Loucy (cell line): ENCODE measurements around the gene NRBP1.

Source experiments
- H2AFZ ChIP-seq: fragments of 200-600 bp; sonication (generic); 2 replicates; pipeline ENCODE4 v1.6.0; 2016; ENCODE audit warnings: antibody characterized with exemption, mild to moderate bottlenecking, low read length, moderate library complexity
- H3F3A ChIP-seq: fragments of 200-600 bp; 2 replicates; pipeline ENCODE4 v1.6.0; 2016; ENCODE audit warnings: antibody characterized with exemption, low read depth, mild to moderate bottlenecking
- H3K27me3 ChIP-seq: fragments of 200-600 bp; sonication (generic); 2 replicates; pipeline ENCODE4 v1.6.1; 2014; ENCODE audit warnings: low read length, mild to moderate bottlenecking; ENCODE audit not compliant: insufficient read depth, poor library complexity, severe bottlenecking
- H3K36me3 ChIP-seq: fragments of 200-600 bp; sonication (generic); 2 replicates; pipeline ENCODE4 v1.6.1; 2016; ENCODE audit warnings: low read length; ENCODE audit not compliant: insufficient read depth
- H3K4me1 ChIP-seq: fragments of 200-600 bp; sonication (generic); 2 replicates; pipeline ENCODE4 v1.5.1; 2014; ENCODE audit warnings: low read length, mild to moderate bottlenecking; ENCODE audit not compliant: insufficient read depth, poor library complexity, severe bottlenecking
- H3K4me2 ChIP-seq: fragments of 200-600 bp; sonication (generic); 2 replicates; pipeline ENCODE4 v1.6.0; 2014; ENCODE audit warnings: antibody characterized with exemption, low read length, low read depth, mild to moderate bottlenecking; ENCODE audit not compliant: poor library complexity, severe bottlenecking
- H3K4me3 ChIP-seq: fragments of 200-600 bp; sonication (generic); 2 replicates; pipeline ENCODE4 v1.5.1; 2014; ENCODE audit warnings: low read length, mild to moderate bottlenecking, mixed read lengths; ENCODE audit not compliant: poor library complexity, severe bottlenecking
- H3K79me2 ChIP-seq: fragments of 200-600 bp; sonication (generic); 2 replicates; pipeline ENCODE4 v1.6.1; 2014; ENCODE audit warnings: low read length; ENCODE audit not compliant: insufficient read depth
- H3K9ac ChIP-seq: fragments of 200-600 bp; sonication (generic); 2 replicates; pipeline ENCODE4 v1.6.0; 2014; ENCODE audit warnings: mild to moderate bottlenecking, low read depth, low read length, moderate library complexity; ENCODE audit not compliant: poor library complexity, severe bottlenecking
- H3K9me2 ChIP-seq: fragments of 200-600 bp; sonication (generic); replicated peaks from 2 replicates; pipeline ENCODE4 v1.6.1; 2016; ENCODE audit warnings: low read depth, low read length, mixed read lengths
- H3K9me3 ChIP-seq: fragments of 200-600 bp; sonication (generic); 2 replicates; pipeline ENCODE4 v1.6.1; 2014; ENCODE audit warnings: mild to moderate bottlenecking, antibody characterized with exemption, low read length, low read depth; ENCODE audit not compliant: insufficient read depth
- H4K20me1 ChIP-seq: fragments of 200-600 bp; sonication (generic); 2 replicates; pipeline ENCODE4 v1.6.0; 2014; ENCODE audit warnings: antibody characterized with exemption, low read length, mild to moderate bottlenecking; ENCODE audit not compliant: insufficient read depth, poor library complexity, severe bottlenecking
- CTCF ChIP-seq: fragments of 200-600 bp; sonication (generic); conservative IDR thresholded peaks from 2 replicates; pipeline ENCODE4 v1.5.1; 2014; ENCODE audit warnings: mild to moderate bottlenecking, antibody characterized with exemption, low read length
- EZH2phosphoT487 ChIP-seq: fragments of 200-600 bp; IDR thresholded peaks from 2 replicates; pipeline ENCODE4 v1.6.1; 2018; ENCODE audit warnings: antibody characterized with exemption, mild to moderate bottlenecking, moderate library complexity, borderline replicate concordance

Gene NRBP1

GRCh38 chr2:27427863-27428212 lies 593 bp upstream of the NRBP1 start:
- TF ChIP-seq EZH2phosphoT487 (no peak), CTCF (no peak)
- no peaks in the 10 kb centered on the region for H3F3A ChIP-seq
- no peaks in the 10 kb centered on the region for H3K27me3 ChIP-seq

GRCh38 chr2:27428978-27429541 lies 629 bp downstream of the NRBP1 start:
- Histone ChIP-seq H4K20me1 (peaks cover 42% of the 10 kb centered on the region), H3K79me2 (peaks cover 44% of the 10 kb centered on the region)
- TF ChIP-seq EZH2phosphoT487: no peak
- TF ChIP-seq CTCF: no peak

More at GRCh38 chr2:27427863-27428212, 593 bp upstream of the NRBP1 start:
- Histone ChIP-seq H3K4me3 (peak overlapping the region; percentile 92), H3K4me1 (peaks cover 32% of the 10 kb centered on the region), H3K79me2 (peaks cover 39% of the 10 kb centered on the region), H3K9me3 (no peaks in the 10 kb centered on the region), H3K4me2 (peak overlapping the region; percentile 94), H4K20me1 (peaks cover 35% of the 10 kb centered on the region), H3K36me3 (no peaks in the 10 kb centered on the region), H2AFZ (peak overlapping the region; percentile 96), H3K9me2 (no peaks in the 10 kb centered on the region), H3K9ac (peak overlapping the region; percentile 85)

GRCh38 chr2:27431395-27431794 lies 3.0 kb downstream of the NRBP1 start:
- H4K20me1 ChIP-seq: peaks cover 46% of the 10 kb centered on the region
- H3K9me3 ChIP-seq: no peaks in the 10 kb centered on the region
- no peaks in the 10 kb centered on the region for H3F3A ChIP-seq
- peak overlapping the region; percentile 100 for H3K4me2 ChIP-seq
- H3K4me3 ChIP-seq: peak overlapping the region; percentile 92
- peaks cover 35% of the 10 kb centered on the region for H3K36me3 ChIP-seq
- no peaks in the 10 kb centered on the region for H3K9me2 ChIP-seq
- no peaks in the 10 kb centered on the region for H3K27me3 ChIP-seq
- H3K4me1 ChIP-seq: peaks cover 32% of the 10 kb centered on the region
- H2AFZ ChIP-seq: no peak overlapping the region
- peak overlapping the region; percentile 85 for H3K9ac ChIP-seq
- no peak for TF ChIP-seq CTCF
- no peak for TF ChIP-seq EZH2phosphoT487
- peaks cover 46% of the 10 kb centered on the region for H3K79me2 ChIP-seq

More at GRCh38 chr2:27428978-27429541, 629 bp downstream of the NRBP1 start:
- no peaks in the 10 kb centered on the region for H3K27me3 ChIP-seq
- peak overlapping the region; percentile 96; the same call in 1 of the 2 replicates for H2AFZ ChIP-seq
- peak overlapping the region; percentile 92 for H3K4me3 ChIP-seq
- H3K4me1 ChIP-seq: peaks cover 32% of the 10 kb centered on the region
- no peaks in the 10 kb centered on the region for H3K9me2 ChIP-seq
- no peaks in the 10 kb centered on the region for H3K9me3 ChIP-seq
- H3K9ac ChIP-seq: peak overlapping the region; percentile 85
- peaks cover 12% of the 10 kb centered on the region; the same call in 1 of the 2 replicates for H3K36me3 ChIP-seq
- no peaks in the 10 kb centered on the region for H3F3A ChIP-seq
- H3K4me2 ChIP-seq: peak overlapping the region; percentile 100
